ENCODE measurements around the gene COL12A1.
"Not testable (repeated sequence)": the region's sequence is repeated elsewhere in the genome, so short reads cannot be mapped to it uniquely, and the experiment has no call there.

Gene COL12A1

GRCh38 chr6:75201901-75202672 is 3.8 kb downstream of the COL12A1 start:
- H3K27ac ChIP-seq (ENCODE audit: low read depth, low read length, severe bottlenecking), result no peak overlapping the region
- H3K4me3 ChIP-seq (ENCODE audit: extremely low read depth, insufficient read depth, low read length, poor library complexity, severe bottlenecking), result peak overlapping the region; percentile 23
- H3K4me1 ChIP-seq (ENCODE audit: control insufficient read depth, insufficient read depth, low read length, poor library complexity, severe bottlenecking), result no peaks in the 10 kb centered on the region
- no peaks in the 10 kb centered on the region for H3K36me3 ChIP-seq (ENCODE audit: control insufficient read depth, insufficient read depth, low read length)
- no peaks in the 10 kb centered on the region for H3K9me3 ChIP-seq (ENCODE audit: control insufficient read depth, low read length)
- WGBS, 2 experiments (ENCODE audit: insufficient coverage in 2 of 2), result 6 to 8% methylated on average over 37 to 42 of the region's 46 CpGs

DNA sequence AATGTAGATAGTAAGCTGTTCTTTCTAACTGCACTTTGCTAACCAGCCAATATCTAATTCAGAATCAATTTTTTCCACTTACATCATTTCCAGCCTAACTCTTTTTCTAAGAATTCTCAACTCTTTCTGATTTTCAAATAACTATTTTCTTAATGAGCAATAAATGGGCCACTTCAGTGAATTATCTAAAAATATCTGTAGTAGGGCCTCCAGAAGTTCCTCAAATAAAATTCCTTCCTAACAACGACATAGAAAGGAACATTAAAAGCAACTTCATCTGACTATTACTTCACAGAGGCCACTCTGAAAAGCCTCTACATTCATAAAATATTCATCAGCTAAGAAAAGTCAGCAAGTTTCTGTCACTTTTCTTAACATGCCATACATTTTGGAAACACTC is 4.8 kb downstream of the COL12A1 start:
- H3K9me3 ChIP-seq (ENCODE audit: control insufficient read depth, low read length), result no peaks in the 10 kb centered on the region
- H3K4me3 ChIP-seq (ENCODE audit: extremely low read depth, insufficient read depth, low read length, poor library complexity, severe bottlenecking), result no peak overlapping the region
- H3K36me3 ChIP-seq (ENCODE audit: control insufficient read depth, insufficient read depth, low read length), result no peaks in the 10 kb centered on the region
- 50% methylated on average over 1 of the region's 1 CpG; no CpG with 5 or more reads in 1 of the 2 experiments for WGBS, 2 experiments (ENCODE audit: insufficient coverage in 2 of 2)
- no peaks in the 10 kb centered on the region for H3K4me1 ChIP-seq (ENCODE audit: control insufficient read depth, insufficient read depth, low read length, poor library complexity, severe bottlenecking)
- no peak overlapping the region for H3K27ac ChIP-seq (ENCODE audit: low read depth, low read length, severe bottlenecking)

DNA sequence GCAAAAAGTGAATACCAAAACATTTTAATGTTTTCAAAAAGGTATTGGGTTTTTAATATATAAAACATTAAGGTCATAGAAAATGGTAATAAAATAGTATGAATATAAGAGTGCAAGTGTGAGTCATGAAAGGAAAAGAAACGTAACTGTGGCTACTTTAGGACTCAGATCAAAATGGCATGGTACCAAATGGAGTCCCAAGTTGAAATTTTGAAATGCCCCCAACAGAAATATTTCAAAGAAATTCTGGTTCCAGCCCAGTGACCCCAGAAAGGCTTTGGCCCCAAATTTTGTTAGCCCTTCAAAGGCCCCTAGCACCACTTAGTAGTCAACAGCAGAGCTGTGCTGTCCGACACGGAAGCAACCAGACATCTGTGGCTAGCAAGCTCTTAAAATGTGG is 6.0 kb downstream of the COL12A1 start:
- H3K4me3 ChIP-seq (ENCODE audit: extremely low read depth, insufficient read depth, low read length, poor library complexity, severe bottlenecking), result no peak overlapping the region
- no peaks in the 10 kb centered on the region for H3K36me3 ChIP-seq (ENCODE audit: control insufficient read depth, insufficient read depth, low read length)
- no peaks in the 10 kb centered on the region for H3K4me1 ChIP-seq (ENCODE audit: control insufficient read depth, insufficient read depth, low read length, poor library complexity, severe bottlenecking)
- no peaks in the 10 kb centered on the region for H3K9me3 ChIP-seq (ENCODE audit: control insufficient read depth, low read length)
- H3K27ac ChIP-seq (ENCODE audit: low read depth, low read length, severe bottlenecking), result no peak overlapping the region
- 79 to 88% methylated on average over 2 to 3 of the region's 3 CpGs for WGBS, 2 experiments (ENCODE audit: insufficient coverage in 2 of 2)

DNA sequence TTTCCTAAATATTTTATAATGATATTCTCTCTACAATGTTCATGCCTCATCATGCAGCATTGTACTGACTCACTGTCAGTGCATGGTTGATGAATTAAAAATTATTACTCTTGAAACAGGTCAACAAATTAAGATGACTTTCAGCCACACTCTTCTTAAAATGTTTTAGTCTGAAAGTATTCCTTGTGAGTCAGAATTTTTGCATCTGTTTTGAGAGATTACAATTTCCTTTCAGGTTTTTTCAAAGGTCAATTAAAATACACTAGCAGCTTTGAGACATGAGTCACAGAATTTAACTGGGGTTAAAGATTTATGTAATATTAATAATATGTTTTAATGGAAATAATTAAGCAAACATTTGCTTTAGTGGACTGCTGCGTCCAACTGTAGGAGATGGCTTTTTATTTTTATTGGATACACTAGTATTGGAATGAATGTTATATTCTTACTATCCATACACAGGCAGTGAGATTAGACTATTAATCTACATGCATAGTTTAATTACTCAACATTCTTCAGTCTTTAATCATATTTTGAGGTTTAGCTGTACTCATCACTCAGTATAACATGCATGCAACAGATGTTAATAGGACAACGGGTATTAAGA is 9.7 kb downstream of the COL12A1 start:
- Histone ChIP-seq H3K36me3 (ENCODE audit: control insufficient read depth, insufficient read depth, low read length) (no peaks in the 10 kb centered on the region), H3K27ac (ENCODE audit: low read depth, low read length, severe bottlenecking) (no peak overlapping the region)
- WGBS, 2 experiments (ENCODE audit: insufficient coverage in 2 of 2), result no CpG with 5 or more reads among the region's 2 CpGs

GRCh38 chr6:75188221-75188925 is 17.5 kb downstream of the COL12A1 start:
- H3K9me3 ChIP-seq (ENCODE audit: control insufficient read depth, low read length), result no peaks in the 10 kb centered on the region
- H3K36me3 ChIP-seq (ENCODE audit: control insufficient read depth, insufficient read depth, low read length), result peaks cover 7% of the 10 kb centered on the region
- H3K4me3 ChIP-seq (ENCODE audit: extremely low read depth, insufficient read depth, low read length, poor library complexity, severe bottlenecking), result no peak overlapping the region
- H3K4me1 ChIP-seq (ENCODE audit: control insufficient read depth, insufficient read depth, low read length, poor library complexity, severe bottlenecking), result no peaks in the 10 kb centered on the region
- no peak overlapping the region for H3K27ac ChIP-seq (ENCODE audit: low read depth, low read length, severe bottlenecking)
- WGBS, 2 experiments (ENCODE audit: insufficient coverage in 2 of 2), result 90% methylated on average over 2 of the region's 3 CpGs; no CpG with 5 or more reads in 1 of the 2 experiments

More for the DNA sequence above, 9.7 kb downstream of the COL12A1 start:
- no peaks in the 10 kb centered on the region for H3K9me3 ChIP-seq (ENCODE audit: control insufficient read depth, low read length)
- H3K4me3 ChIP-seq (ENCODE audit: extremely low read depth, insufficient read depth, low read length, poor library complexity, severe bottlenecking), result no peak overlapping the region
- no peaks in the 10 kb centered on the region for H3K4me1 ChIP-seq (ENCODE audit: control insufficient read depth, insufficient read depth, low read length, poor library complexity, severe bottlenecking)

- not testable (repeated sequence) for H3K27ac ChIP-seq (ENCODE audit: low read depth, low read length, severe bottlenecking); H3K4me3 ChIP-seq (ENCODE audit: extremely low read depth, insufficient read depth, low read length, poor library complexity, severe bottlenecking); H3K4me1 ChIP-seq (ENCODE audit: control insufficient read depth, insufficient read depth, low read length, poor library complexity, severe bottlenecking); H3K36me3 ChIP-seq (ENCODE audit: control insufficient read depth, insufficient read depth, low read length); H3K9me3 ChIP-seq (ENCODE audit: control insufficient read depth, low read length)
- WGBS, 2 experiments (ENCODE audit: insufficient coverage in 2 of 2), result 88 to 100% methylated on average over 1 of the region's 2 CpGs
These were observed 19.3 kb downstream of the COL12A1 start for GRCh38 chr6:75186581-75186980.

DNA sequence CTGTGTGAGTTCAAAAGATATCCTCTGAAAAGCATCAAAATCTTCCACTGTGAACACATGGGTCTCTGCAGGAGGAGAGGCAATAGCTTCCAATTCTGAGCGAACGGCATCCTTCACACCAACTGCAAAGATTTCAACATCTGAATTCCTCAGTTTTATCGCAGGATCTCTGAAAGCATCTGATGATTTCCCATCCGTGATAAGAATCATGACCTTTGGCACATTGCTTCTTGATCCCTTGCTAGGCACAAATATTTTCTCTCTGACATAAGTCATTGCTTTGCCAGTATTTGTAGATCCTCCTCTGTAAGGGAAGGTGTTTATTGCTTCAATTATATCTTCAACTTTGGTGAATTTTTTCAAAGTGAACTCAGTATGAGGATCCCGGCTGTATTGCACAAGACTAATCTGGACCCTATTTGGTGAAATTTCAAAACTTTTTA is 22.7 kb downstream of the COL12A1 start:
- H3K27ac ChIP-seq (ENCODE audit: low read depth, low read length, severe bottlenecking), result no peak overlapping the region
- no peak overlapping the region for H3K4me3 ChIP-seq (ENCODE audit: extremely low read depth, insufficient read depth, low read length, poor library complexity, severe bottlenecking)
- 88 to 100% methylated on average over 3 to 4 of the region's 5 CpGs for WGBS, 2 experiments (ENCODE audit: insufficient coverage in 2 of 2)
- no peaks in the 10 kb centered on the region for H3K4me1 ChIP-seq (ENCODE audit: control insufficient read depth, insufficient read depth, low read length, poor library complexity, severe bottlenecking)
- H3K36me3 ChIP-seq (ENCODE audit: control insufficient read depth, insufficient read depth, low read length), result peaks cover 4% of the 10 kb centered on the region
- no peaks in the 10 kb centered on the region for H3K9me3 ChIP-seq (ENCODE audit: control insufficient read depth, low read length)

DNA sequence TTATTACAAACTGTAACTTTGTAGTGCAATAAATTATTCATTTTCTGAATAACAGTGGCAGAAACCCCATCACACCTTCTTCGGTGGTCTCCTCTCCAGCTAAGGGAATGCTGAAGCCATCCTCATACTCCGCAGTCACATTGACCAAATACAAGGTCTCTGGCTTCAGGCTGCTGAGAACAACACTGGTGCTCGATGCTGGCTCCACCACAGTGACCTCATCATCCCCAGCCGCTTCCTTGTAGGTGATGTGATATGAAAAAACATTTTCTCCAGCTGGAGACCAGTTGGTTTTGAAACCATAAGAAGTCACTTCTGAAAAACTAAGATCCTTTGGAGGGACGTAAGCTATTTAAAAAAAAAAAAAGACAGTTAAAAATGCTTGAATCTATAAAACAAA is 25.0 kb downstream of the COL12A1 start:
- WGBS, 2 experiments (ENCODE audit: insufficient coverage in 2 of 2), result 90% methylated on average over 2 of the region's 5 CpGs; no CpG with 5 or more reads in 1 of the 2 experiments
- H3K4me3 ChIP-seq (ENCODE audit: extremely low read depth, insufficient read depth, low read length, poor library complexity, severe bottlenecking), result no peak overlapping the region
- no peaks in the 10 kb centered on the region for H3K4me1 ChIP-seq (ENCODE audit: control insufficient read depth, insufficient read depth, low read length, poor library complexity, severe bottlenecking)
- H3K36me3 ChIP-seq (ENCODE audit: control insufficient read depth, insufficient read depth, low read length), result peaks cover 6% of the 10 kb centered on the region
- H3K9me3 ChIP-seq (ENCODE audit: control insufficient read depth, low read length), result no peaks in the 10 kb centered on the region
- no peak overlapping the region for H3K27ac ChIP-seq (ENCODE audit: low read depth, low read length, severe bottlenecking)

DNA sequence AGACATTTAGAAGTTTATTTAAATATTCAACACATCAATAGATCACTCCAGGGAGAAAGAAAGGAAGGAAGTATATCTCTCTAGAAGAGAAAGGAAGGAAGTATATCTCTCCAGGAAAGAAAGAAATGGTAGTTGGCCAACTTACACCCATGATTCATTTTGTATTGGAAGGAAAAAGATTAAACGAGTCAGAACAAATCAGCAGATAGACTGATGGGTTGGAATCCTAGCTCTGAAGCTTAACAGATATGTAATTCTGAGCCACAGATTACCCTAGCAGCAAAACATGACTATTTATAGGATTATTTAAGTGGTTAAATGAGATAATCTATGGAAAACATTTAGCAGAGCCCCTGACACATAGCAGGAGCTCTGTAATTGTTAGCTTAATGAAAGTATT is 27.1 kb downstream of the COL12A1 start:
- no peaks in the 10 kb centered on the region for H3K4me1 ChIP-seq (ENCODE audit: control insufficient read depth, insufficient read depth, low read length, poor library complexity, severe bottlenecking)
- no peak overlapping the region for H3K27ac ChIP-seq (ENCODE audit: low read depth, low read length, severe bottlenecking)
- 100% methylated on average over 1 of the region's 1 CpG; no CpG with 5 or more reads in 1 of the 2 experiments for WGBS, 2 experiments (ENCODE audit: insufficient coverage in 2 of 2)
- no peak overlapping the region for H3K4me3 ChIP-seq (ENCODE audit: extremely low read depth, insufficient read depth, low read length, poor library complexity, severe bottlenecking)
- no peaks in the 10 kb centered on the region for H3K9me3 ChIP-seq (ENCODE audit: control insufficient read depth, low read length)
- H3K36me3 ChIP-seq (ENCODE audit: control insufficient read depth, insufficient read depth, low read length), result peaks cover 5% of the 10 kb centered on the region

DNA sequence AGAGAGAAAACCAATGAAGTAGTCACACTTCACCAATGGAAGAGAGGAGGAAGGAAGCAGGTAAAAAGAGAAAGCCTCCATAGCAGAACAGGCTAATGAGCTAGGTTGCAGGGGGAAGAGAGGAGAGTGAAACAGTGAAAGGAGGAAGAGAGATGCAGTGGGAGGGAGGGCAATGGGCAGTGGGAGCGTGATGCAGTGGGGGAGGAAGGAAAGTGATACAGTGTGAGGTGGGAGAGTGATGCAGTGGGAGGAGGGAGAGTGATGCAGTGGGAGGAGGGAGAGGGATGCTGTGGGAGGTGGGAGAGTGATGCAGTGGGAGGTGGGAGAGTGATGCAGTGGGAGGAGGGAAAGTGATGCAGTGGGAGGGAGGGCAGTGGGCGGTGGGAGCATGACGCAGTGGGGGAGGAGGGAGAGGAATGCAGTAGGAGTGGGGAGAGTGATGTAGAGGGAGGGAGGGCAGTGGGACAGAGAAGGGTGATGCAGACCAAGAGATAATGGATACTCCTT is 29.7 kb downstream of the COL12A1 start:
- H3K4me3 ChIP-seq (ENCODE audit: extremely low read depth, insufficient read depth, low read length, poor library complexity, severe bottlenecking), result no peak overlapping the region
- peaks cover 3% of the 10 kb centered on the region for H3K36me3 ChIP-seq (ENCODE audit: control insufficient read depth, insufficient read depth, low read length)
- H3K4me1 ChIP-seq (ENCODE audit: control insufficient read depth, insufficient read depth, low read length, poor library complexity, severe bottlenecking), result no peaks in the 10 kb centered on the region
- no peak overlapping the region for H3K27ac ChIP-seq (ENCODE audit: low read depth, low read length, severe bottlenecking)
- no peaks in the 10 kb centered on the region for H3K9me3 ChIP-seq (ENCODE audit: control insufficient read depth, low read length)
- WGBS, 2 experiments (ENCODE audit: insufficient coverage in 2 of 2), result 80 to 86% methylated on average over 3 of the region's 3 CpGs
